Keratinocyte (primary cell): ENCODE results near the gene CARMIL1. TPM values are rescaled to one million over a fixed set of nuclear protein-coding genes. Genes with fewer than 3 reads are reported as not detected.

ENCODE experiments used
- DNase-seq: peaks from one replicate; pipeline ENCODE4 v3.0.0-alpha.2; 2011; ENCODE audit warnings: low read depth, missing footprints, low spot score
- FAIRE-seq: peaks from 2 replicates; lab custom pipeline; 2011; peaks lifted over from hg19 to GRCh38; lab: Jason Lieb, UNC
- H2AFZ ChIP-seq: 2 replicates; pipeline ENCODE4 v1.6.0; 2012; ENCODE audit warnings: low read length, control low read depth, inconsistent platforms; ENCODE audit not compliant: control insufficient read depth
- H3K27ac ChIP-seq: 2 replicates; pipeline ENCODE4 v1.5.1; 2011; ENCODE audit warnings: low read length; ENCODE audit not compliant: control insufficient read depth, insufficient read depth
- H3K27me3 ChIP-seq: 3 replicates; pipeline ENCODE4 v1.6.0; 2011; ENCODE audit warnings: low read length; ENCODE audit not compliant: control insufficient read depth, insufficient read depth; ENCODE audit errors: extremely low read depth
- H3K36me3 ChIP-seq, 2 experiments: 2 replicates in 1 of 2; 3 replicates in 1 of 2; pipeline ENCODE4 v1.5.1; 2011; ENCODE audit warnings: low read length in 2 of 2, mild to moderate bottlenecking in 1 of 2; ENCODE audit not compliant: control insufficient read depth in 2 of 2, insufficient read depth in 2 of 2; ENCODE audit errors: extremely low read depth in 1 of 2
- H3K4me1 ChIP-seq: 3 replicates; pipeline ENCODE4 v1.5.1; 2011; ENCODE audit warnings: low read length; ENCODE audit not compliant: control insufficient read depth, insufficient read depth; ENCODE audit errors: extremely low read depth
- H3K4me2 ChIP-seq: 3 replicates; pipeline ENCODE4 v1.6.0; 2011; ENCODE audit warnings: low read depth, low read length; ENCODE audit not compliant: control insufficient read depth, insufficient read depth; ENCODE audit errors: extremely low read depth
- H3K4me3 ChIP-seq, 3 experiments: fragments of 200-600 bp in 1 of 3; sonication (generic) in 1 of 3; 2 replicates in 2 of 3; 3 replicates in 1 of 3; pipeline ENCODE4 v1.5.1; 2011 to 2016; ENCODE audit warnings: low read length in 3 of 3, mild to moderate bottlenecking in 3 of 3, control low read depth in 2 of 3, inconsistent platforms in 1 of 3, low read depth in 1 of 3, mixed read lengths in 1 of 3, mixed run types in 1 of 3, moderate library complexity in 1 of 3; ENCODE audit not compliant: control insufficient read depth in 2 of 3, insufficient read depth in 2 of 3; ENCODE audit errors: extremely low read depth in 1 of 3
- H3K79me2 ChIP-seq: 2 replicates; pipeline ENCODE4 v1.6.0; 2012; ENCODE audit warnings: low read length; ENCODE audit not compliant: control insufficient read depth, insufficient read depth
- H3K9ac ChIP-seq: 3 replicates; pipeline ENCODE4 v1.6.0; 2011; ENCODE audit warnings: low read length; ENCODE audit not compliant: control insufficient read depth, insufficient read depth; ENCODE audit errors: extremely low read depth
- H3K9me1 ChIP-seq: 3 replicates; pipeline ENCODE4 v1.6.0; 2011; ENCODE audit warnings: low read length; ENCODE audit not compliant: control insufficient read depth, insufficient read depth; ENCODE audit errors: extremely low read depth
- H3K9me3 ChIP-seq: 2 replicates; pipeline ENCODE4 v1.5.1; 2012; ENCODE audit warnings: low read depth, low read length; ENCODE audit not compliant: control insufficient read depth
- H4K20me1 ChIP-seq: 3 replicates; pipeline ENCODE4 v1.6.0; 2011; ENCODE audit warnings: low read length; ENCODE audit not compliant: control insufficient read depth, insufficient read depth; ENCODE audit errors: extremely low read depth
- CTCF ChIP-seq, 3 experiments: IDR thresholded peaks in 1 of 3; conservative IDR thresholded peaks in 1 of 3; optimal IDR thresholded peaks in 1 of 3; 2 replicates in 2 of 3; 3 replicates in 1 of 3; pipeline versions ENCODE3 to v1.5.1; 2011; ENCODE audit warnings: low read length in 3 of 3, mild to moderate bottlenecking in 3 of 3, moderate library complexity in 2 of 3, control low read depth in 1 of 3, inconsistent platforms in 1 of 3; ENCODE audit not compliant: insufficient read depth in 2 of 3; ENCODE audit errors: extremely low read depth in 1 of 3
- EZH2 ChIP-seq: IDR thresholded peaks from one replicate; pipeline ENCODE4 v1.6.1; 2012; ENCODE audit warnings: inconsistent platforms, mild to moderate bottlenecking, low read length, moderate library complexity
- dilution Hi-C: fragments of 300-500 bp; cut with MboI; formaldehyde crosslinking; loops from one replicate; pipeline ENCODE4 v1.7.0; 2020; ENCODE audit warnings: low sequenced_read_pairs; ENCODE audit not compliant: extremely low pct_ligation_motif_present
- polyA plus RNA-seq, 5 experiments: library from polyadenylated mRNA; depleted of rRNA in 3 of 5; stranded (reverse) in 3 of 5; stranded (forward) in 1 of 5; unstranded in 1 of 5; fragments of >200 nt; gene quantifications; 1 replicate in 1 of 5; 2 replicates in 3 of 5; 3 replicates in 1 of 5; pipeline versions ENCODE4 v1.2.1 to v1.2.3, GENCODE V29; 2011 to 2012; ENCODE audit warnings: missing spikeins in 2 of 5, low read depth in 1 of 5, low replicate concordance in 1 of 5

Gene CARMIL1
- polyA plus RNA-seq, 1 donor (not counting 4 experiments of a cell fraction or from before 2014, with no cell fraction given), result 18.9 TPM

GRCh38 chr6:25402125-25402524 lies 123.0 kb downstream of the CARMIL1 start:
- no peak overlapping the region for H3K27ac ChIP-seq
- H3K36me3 ChIP-seq, result no peaks in the 10 kb centered on the region
- FAIRE-seq (no peak), DNase-seq (no peak)
- H2AFZ ChIP-seq, result no peak overlapping the region
- dilution Hi-C loops, result no loop called here
- no peaks in the 10 kb centered on the region for H4K20me1 ChIP-seq
- H3K27me3 ChIP-seq, result no peaks in the 10 kb centered on the region
- H3K4me3 ChIP-seq, result no peak overlapping the region
- no peak overlapping the region for H3K9ac ChIP-seq
- H3K4me2 ChIP-seq, result no peak overlapping the region
- H3K9me3 ChIP-seq, result no peaks in the 10 kb centered on the region
- peaks cover 38% of the 10 kb centered on the region for H3K79me2 ChIP-seq
- H3K9me1 ChIP-seq, result no peaks in the 10 kb centered on the region
- no peak for TF ChIP-seq CTCF (optimal IDR thresholded peaks at IDR 0.05 in 1 of 3, IDR thresholded peaks at IDR 0.05 in 1 of 3, conservative IDR thresholded peaks at IDR 0.05 in 1 of 3; ENCODE audit: extremely low read depth in 1 of 3, insufficient read depth in 2 of 3, low read length in 3 of 3)
- TF ChIP-seq EZH2, result no peak
- H3K4me1 ChIP-seq, result peaks cover 28% of the 10 kb centered on the region

- H3K27me3 ChIP-seq, result no peaks in the 10 kb centered on the region
- no peaks in the 10 kb centered on the region for H4K20me1 ChIP-seq
- H3K4me1 ChIP-seq, result peaks cover 28% of the 10 kb centered on the region
- no peak overlapping the region for H3K4me3 ChIP-seq
- no peak overlapping the region for H3K4me2 ChIP-seq
- no peaks in the 10 kb centered on the region for H3K9me3 ChIP-seq
- dilution Hi-C loops, result no loop called here
- no peaks in the 10 kb centered on the region for H3K9me1 ChIP-seq
- TF ChIP-seq EZH2 (no peak), CTCF (optimal IDR thresholded peaks at IDR 0.05 in 1 of 3, IDR thresholded peaks at IDR 0.05 in 1 of 3, conservative IDR thresholded peaks at IDR 0.05 in 1 of 3; ENCODE audit: extremely low read depth in 1 of 3, insufficient read depth in 2 of 3, low read length in 3 of 3) (no peak)
- DNase-seq (no peak), FAIRE-seq (no peak)
- H3K79me2 ChIP-seq, result peaks cover 40% of the 10 kb centered on the region
- H3K27ac ChIP-seq, result no peak overlapping the region
- H3K36me3 ChIP-seq, result no peaks in the 10 kb centered on the region
- H3K9ac ChIP-seq, result no peak overlapping the region
- H2AFZ ChIP-seq, result no peak overlapping the region
Measured at GRCh38 chr6:25403150-25403549, 124.0 kb downstream of the CARMIL1 start.
